Lung (tissue), 12 donors: ENCODE data around the gene AGER. TPM values are rescaled to one million over a fixed set of nuclear protein-coding genes. Genes with fewer than 3 reads are reported as not detected.

Source experiments
- ATAC-seq: fragments of 200-7000 bp; cut with Tn5 transposase; one replicate; pipeline ENCODE4 v1.9.1; 2020; ENCODE audit warnings: moderate number of reproducible peaks; ENCODE audit not compliant: insufficient read depth, low FRiP score
- DNase-seq, 3 donors: peaks; one replicate each; pipeline ENCODE4 v3.0.0-alpha.2; 2013 to 2017
- H3K27ac ChIP-seq, 2 donors: one replicate each; pipeline ENCODE4 v1.5.1; 2013; ENCODE audit warnings: mild to moderate bottlenecking in 2 of 2, moderate library complexity in 2 of 2, control low read depth in 1 of 2, inconsistent platforms in 1 of 2, low read depth in 1 of 2, low read length in 1 of 2
- H3K27me3 ChIP-seq, 3 donors: one replicate each; pipeline ENCODE4 v1.5.1; 2013; ENCODE audit warnings: low read length in 2 of 3; ENCODE audit not compliant: control insufficient read depth in 3 of 3, insufficient read depth in 3 of 3
- H3K36me3 ChIP-seq, 4 donors: one replicate each; pipeline ENCODE4 v1.5.1; 2013; ENCODE audit warnings: low read length in 4 of 4, mild to moderate bottlenecking in 1 of 4, moderate library complexity in 1 of 4; ENCODE audit not compliant: control insufficient read depth in 4 of 4, insufficient read depth in 4 of 4
- H3K4me1 ChIP-seq, 5 donors: one replicate each; pipeline ENCODE4 v1.5.1; 2013; ENCODE audit warnings: low read length in 5 of 5, mild to moderate bottlenecking in 2 of 5, moderate library complexity in 1 of 5; ENCODE audit not compliant: control insufficient read depth in 5 of 5, insufficient read depth in 5 of 5
- H3K4me3 ChIP-seq: one replicate; pipeline ENCODE4 v1.5.1; 2013; ENCODE audit warnings: mild to moderate bottlenecking, control low read depth, moderate library complexity
- H3K9ac ChIP-seq, 2 donors: one replicate each; pipeline ENCODE4 v1.5.1; 2013; ENCODE audit warnings: low read length in 2 of 2, control low read depth in 1 of 2; ENCODE audit not compliant: insufficient read depth in 1 of 2
- H3K9me3 ChIP-seq, 4 donors: one replicate each; pipeline ENCODE4 v1.5.1; 2013; ENCODE audit warnings: low read length in 3 of 4, mild to moderate bottlenecking in 1 of 4, moderate library complexity in 1 of 4; ENCODE audit not compliant: control insufficient read depth in 4 of 4, insufficient read depth in 3 of 4
- CTCF ChIP-seq: IDR thresholded peaks from 2 replicates; pipeline ENCODE4 v1.5.1; 2012; ENCODE audit warnings: mild to moderate bottlenecking; ENCODE audit errors: control extremely low read depth, extremely low read depth
- WGBS, 2 donors: extraction: QIAGEN DNeasy Blood & Tissue Kit; methylation state at CpG; one replicate each; pipeline ENCODE4 v1.1.7; 2013; 5-methylcytosine and 5-hydroxymethylcytosine counted together
- polyA plus RNA-seq, 2 donors: library from polyadenylated mRNA; stranded (reverse); fragments of 200-250 nt; gene quantifications; one replicate each; pipeline ENCODE4 v1.2.1, GENCODE V29; 2013
- total RNA-seq, 2 donors: library from RNA; depleted of rRNA in 1 of 2; stranded (reverse); fragments of >200 nt in 1 of 2; gene quantifications; one replicate each; pipeline ENCODE4 v1.2.1, GENCODE V29; 2014 to 2021
- donor health status: control.
- donor health status: control.
- donor health status: Bipolar disorder and iron deficiency.
- donor health status: healthy.
- donor health status: DM: yes; HTN: yes; CAD: no.

AGER gene
- total and polyA plus RNA-seq, 4 donors = 178 to 1,487 (median 347) TPM

- no peak for TF ChIP-seq CTCF
- Histone ChIP-seq H3K4me3 (no peak overlapping the region), H3K9me3 (no peaks in the 10 kb centered on the region), H3K4me1 (peaks cover 0 to 1% (median 0%) of the 10 kb centered on the region in 5 donors), H3K36me3 (peaks cover 2 to 21% (median 4%) of the 10 kb centered on the region in 4 donors), H3K9ac (no peak overlapping the region), H3K27ac (peak overlapping the region in 1 of 2 donors; percentile 68), H3K27me3 (peaks cover 0 to 7% (median 0%) of the 10 kb centered on the region in 3 donors)
- WGBS, 2 donors = 73 to 77% methylated on average over 7 of the region's 7 CpGs
- no peak for ATAC-seq
- DNase-seq = no peak
Measured at GRCh38 chr6:32163559-32164258, 20.3 kb downstream of the AGER start.

- Histone ChIP-seq H3K4me3 (no peak overlapping the region), H3K9me3 (no peaks in the 10 kb centered on the region), H3K9ac (no peak overlapping the region), H3K27ac (no peak overlapping the region), H3K4me1 (peaks cover 0 to 16% (median 5%) of the 10 kb centered on the region in 5 donors), H3K36me3 (peaks cover 4 to 26% (median 10%) of the 10 kb centered on the region in 4 donors), H3K27me3 (peaks cover 0 to 20% (median 0%) of the 10 kb centered on the region in 3 donors)
- TF ChIP-seq CTCF = no peak
- DNase-seq = no peak
- ATAC-seq = no peak
Measured at GRCh38 chr6:32158052-32158451, 26.0 kb downstream of the AGER start.

- DNase-seq (no peak), ATAC-seq (no peak)
- Histone ChIP-seq H3K9me3 (no peaks in the 10 kb centered on the region), H3K36me3 (peaks cover 4 to 26% (median 10%) of the 10 kb centered on the region in 4 donors), H3K27me3 (peaks cover 0 to 24% (median 8%) of the 10 kb centered on the region in 3 donors), H3K4me3 (no peak overlapping the region), H3K4me1 (peaks cover 2 to 28% (median 15%) of the 10 kb centered on the region in 5 donors), H3K27ac (no peak overlapping the region), H3K9ac (no peak overlapping the region)
- TF ChIP-seq CTCF = no peak
- 91 to 95% methylated on average over 9 of the region's 9 CpGs for WGBS, 2 donors
Measured at GRCh38 chr6:32156891-32157290, 27.2 kb downstream of the AGER start.
